IMR-90 (cell line): ENCODE measurements around the gene GH2. TPM values are rescaled to one million over a fixed set of nuclear protein-coding genes. Genes with fewer than 3 reads are reported as not detected.

Source experiments
- ATAC-seq: fragments of 200-7000 bp; cut with Tn5 transposase; 2 replicates; pipeline ENCODE4 v1.9.1; 2020; ENCODE audit warnings: low read depth, mild to moderate bottlenecking, moderate library complexity
- BruUV-seq: library from RNA; stranded (reverse); fragments of 400-500 nt; replicated peaks from 2 replicates; lab custom pipeline; 2021; lab: Mats Ljungman, UMichigan
- CTCF ChIA-PET: fragments of 300-600 bp; formaldehyde crosslinking; extraction: SDS; loops from one replicate; lab custom pipeline; 2021; ENCODE audit warnings: antibody characterized with exemption; lab: Yijun Ruan, JAX
- POLR2A ChIA-PET: fragments of 300-600 bp; sonication (Branson Sonifier 250); formaldehyde crosslinking; loops from one replicate; lab custom pipeline; 2022; ENCODE audit warnings: antibody characterized with exemption; ENCODE audit not compliant: unreplicated experiment; lab: Charles Lee
- DNase-seq: peaks from one replicate; pipeline ENCODE4 v3.0.0; 2013
- H2AFZ ChIP-seq: replicated peaks from 2 replicates; pipeline ENCODE3; 2013; ENCODE audit warnings: low read length, mild to moderate bottlenecking; ENCODE audit not compliant: poor library complexity
- H2AK5ac ChIP-seq: 2 replicates; pipeline ENCODE4 v1.6.1; 2013; ENCODE audit warnings: low read depth, low read length, inconsistent platforms
- H2AK9ac ChIP-seq: replicated peaks from 2 replicates; pipeline ENCODE3; 2013; ENCODE audit warnings: mild to moderate bottlenecking, low read depth, low read length, moderate library complexity; ENCODE audit not compliant: poor library complexity
- H2BK120ac ChIP-seq: 2 replicates; pipeline ENCODE4 v1.6.1; 2013; ENCODE audit warnings: low read depth, low read length, inconsistent platforms
- H2BK15ac ChIP-seq: 3 replicates; pipeline ENCODE4 v1.6.1; 2013; ENCODE audit warnings: low read depth, low read length, inconsistent platforms
- H2BK20ac ChIP-seq: 2 replicates; pipeline ENCODE4 v1.6.1; 2013; ENCODE audit warnings: low read depth, mild to moderate bottlenecking, inconsistent platforms, low read length, moderate library complexity
- H2BK5ac ChIP-seq: 2 replicates; pipeline ENCODE4 v1.6.1; 2013; ENCODE audit warnings: mild to moderate bottlenecking, low read depth, low read length, inconsistent platforms; ENCODE audit not compliant: poor library complexity, severe bottlenecking
- H3K14ac ChIP-seq: replicated peaks from 2 replicates; pipeline ENCODE4 v1.6.1; 2013; ENCODE audit warnings: low read depth, low read length, inconsistent platforms
- H3K18ac ChIP-seq: 2 replicates; pipeline ENCODE4 v1.6.1; 2013; ENCODE audit warnings: low read depth, low read length, control low read depth
- H3K23ac ChIP-seq: 2 replicates; pipeline ENCODE4 v1.6.1; 2013; ENCODE audit warnings: low read depth, low read length, inconsistent platforms
- H3K27ac ChIP-seq: 2 replicates; pipeline ENCODE4 v1.5.1; 2013; ENCODE audit warnings: mild to moderate bottlenecking, control low read depth, low read length; ENCODE audit not compliant: insufficient read depth
- H3K27me3 ChIP-seq: 2 replicates; pipeline ENCODE4 v1.6.1; 2013; ENCODE audit warnings: low read length; ENCODE audit not compliant: control insufficient read depth, insufficient read depth
- H3K36me3 ChIP-seq: 2 replicates; pipeline ENCODE4 v1.6.1; 2013; ENCODE audit warnings: low read length, mixed read lengths; ENCODE audit not compliant: control insufficient read depth, insufficient read depth
- H3K4ac ChIP-seq: 2 replicates; pipeline ENCODE4 v1.6.1; 2013; ENCODE audit warnings: low read depth, low read length, inconsistent platforms
- H3K4me1 ChIP-seq: 2 replicates; pipeline ENCODE4 v1.6.1; 2013; ENCODE audit warnings: low read length, mixed read lengths; ENCODE audit not compliant: control insufficient read depth, insufficient read depth
- H3K4me2 ChIP-seq: 2 replicates; pipeline ENCODE4 v1.6.1; 2013; ENCODE audit warnings: low read depth, mild to moderate bottlenecking, control low read depth, low read length, moderate library complexity
- H3K4me3 ChIP-seq: 2 replicates; pipeline ENCODE4 v1.5.1; 2013; ENCODE audit warnings: low read depth, mild to moderate bottlenecking, control low read depth, low read length, moderate library complexity; ENCODE audit not compliant: insufficient read depth
- H3K56ac ChIP-seq: 2 replicates; pipeline ENCODE4 v1.6.1; 2013; ENCODE audit warnings: low read length, inconsistent platforms; ENCODE audit not compliant: insufficient read depth; ENCODE audit errors: extremely low read depth
- H3K79me1 ChIP-seq, 2 experiments: 2 replicates each; pipeline ENCODE4 v1.6.1; 2013; ENCODE audit warnings: low read length in 2 of 2, inconsistent platforms in 1 of 2, low read depth in 1 of 2
- H3K9ac ChIP-seq: 2 replicates; pipeline ENCODE4 v1.6.1; 2013; ENCODE audit warnings: low read depth, low read length, control low read depth
- H3K9me1 ChIP-seq: 2 replicates; pipeline ENCODE4 v1.6.1; 2013; ENCODE audit warnings: low read length, inconsistent platforms; ENCODE audit not compliant: insufficient read depth
- H3K9me3 ChIP-seq: 2 replicates; pipeline ENCODE4 v1.6.1; 2013; ENCODE audit warnings: low read length; ENCODE audit not compliant: control insufficient read depth, insufficient read depth
- H4K20me1 ChIP-seq: 2 replicates; pipeline ENCODE4 v1.6.1; 2013; ENCODE audit warnings: low read length, inconsistent platforms; ENCODE audit not compliant: insufficient read depth
- H4K5ac ChIP-seq: 2 replicates; pipeline ENCODE4 v1.6.1; 2013; ENCODE audit warnings: mild to moderate bottlenecking, low read depth, low read length, control low read depth
- H4K8ac ChIP-seq, 2 experiments: 2 replicates each; pipeline ENCODE4 v1.6.1; 2013; ENCODE audit warnings: low read depth in 2 of 2, low read length in 2 of 2, control low read depth in 1 of 2, inconsistent platforms in 1 of 2
- H4K91ac ChIP-seq: 2 replicates; pipeline ENCODE4 v1.6.1; 2013; ENCODE audit warnings: low read depth, low read length, inconsistent platforms; ENCODE audit not compliant: insufficient read depth
- BHLHE40 ChIP-seq: fragments of 150-350 bp; IDR thresholded peaks from 2 replicates; pipeline ENCODE4 v1.6.1; 2016; ENCODE audit warnings: mild to moderate bottlenecking, low read depth, low read length
- CEBPB ChIP-seq: IDR thresholded peaks from 2 replicates; pipeline ENCODE4 v1.6.1; 2012; ENCODE audit warnings: low read depth, low read length, improper control_type of control experiment
- CHD1 ChIP-seq: IDR thresholded peaks from 2 replicates; pipeline ENCODE4 v1.6.1; 2012; ENCODE audit warnings: low read depth, low read length, improper control_type of control experiment
- FOS ChIP-seq: fragments of 150-350 bp; IDR thresholded peaks from 2 replicates; pipeline ENCODE4 v1.6.1; 2016; ENCODE audit warnings: low read depth, low read length
- MAFK ChIP-seq: IDR thresholded peaks from 2 replicates; pipeline ENCODE4 v1.6.1; 2012; ENCODE audit warnings: low read depth, low read length, improper control_type of control experiment
- MAZ ChIP-seq: IDR thresholded peaks from 2 replicates; pipeline ENCODE4 v1.6.1; 2012; ENCODE audit warnings: low read depth, mild to moderate bottlenecking, low read length, improper control_type of control experiment, moderate library complexity, borderline replicate concordance
- MXI1 ChIP-seq: IDR thresholded peaks from 2 replicates; pipeline ENCODE4 v1.6.1; 2012; ENCODE audit warnings: low read depth, mild to moderate bottlenecking, low read length, moderate library complexity, borderline replicate concordance
- NFE2L2 ChIP-seq: fragments of 150-350 bp; IDR thresholded peaks from 2 replicates; pipeline ENCODE4 v1.6.1; 2016; ENCODE audit warnings: low read depth, mild to moderate bottlenecking, low read length
- POLR2A ChIP-seq: IDR thresholded peaks from 2 replicates; pipeline ENCODE4 v1.6.1; 2012; ENCODE audit warnings: mild to moderate bottlenecking, low read depth, low read length
- RAD21 ChIP-seq: IDR thresholded peaks from 2 replicates; pipeline ENCODE4 v1.6.1; 2012; ENCODE audit warnings: low read length, improper control_type of control experiment
- RCOR1 ChIP-seq: IDR thresholded peaks from 2 replicates; pipeline ENCODE4 v1.6.1; 2012; ENCODE audit warnings: mild to moderate bottlenecking, low read length, improper control_type of control experiment; ENCODE audit not compliant: insufficient replicate concordance
- RFX5 ChIP-seq: IDR thresholded peaks from 2 replicates; pipeline ENCODE4 v1.8.0; 2012; ENCODE audit warnings: low read depth, mild to moderate bottlenecking, low read length, moderate library complexity
- SMC3 ChIP-seq: fragments of 150-350 bp; IDR thresholded peaks from 2 replicates; pipeline ENCODE4 v1.6.1; 2016; ENCODE audit warnings: low read depth, mild to moderate bottlenecking, antibody characterized with exemption, low read length, moderate library complexity
- WGBS, 2 experiments: methylation state at CpG; one replicate each; pipeline versions ENCODE4 v1.1.5 to v1.1.7; 2013; ENCODE audit warnings: missing lambda C conversion rate in 2 of 2; ENCODE audit not compliant: insufficient read length in 1 of 2; ENCODE audit errors: extremely low coverage in 2 of 2; 5-methylcytosine and 5-hydroxymethylcytosine counted together
- dilution Hi-C: fragments of 300-500 bp; cut with HindIII; formaldehyde crosslinking; loops from one replicate; pipeline ENCODE4 v1.14.3; 2018; ENCODE audit warnings: low sequenced_read_pairs; ENCODE audit not compliant: unreplicated experiment
- in situ Hi-C: fragments of 300-500 bp; cut with MboI; formaldehyde crosslinking; loops from 3 replicates; pipeline ENCODE4 v1.14.3; 2019; ENCODE audit warnings: low sequenced_read_pairs, inconsistent platforms, mixed read lengths
- intact Hi-C: fragments of 100-400 bp; cut with micrococcal nuclease; formaldehyde crosslinking; loops from 2 replicates; pipeline ENCODE4 v1.10.0; 2022
- polyA plus RNA-seq, 3 experiments: library from polyadenylated mRNA; depleted of rRNA; stranded (reverse); fragments of >200 nt; gene quantifications; 2 replicates each; pipeline ENCODE4 v1.2.3, GENCODE V29; 2012; ENCODE audit warnings: low replicate concordance in 1 of 3
- total RNA-seq: library from RNA; depleted of rRNA; stranded (reverse); fragments of >200 nt; gene quantifications from 2 replicates; pipeline ENCODE4 v1.2.3, GENCODE V29; 2012
- TF ChIP-seq, protein P1 (sequence below): conservative IDR thresholded peaks from 2 replicates; pipeline ENCODE4 v1.5.1; 2012; ENCODE audit warnings: mild to moderate bottlenecking, low read depth, low read length, improper control_type of control experiment
- TF ChIP-seq, protein P2 (sequence below): fragments of 150-350 bp; IDR thresholded peaks from 2 replicates; pipeline ENCODE4 v1.6.1; 2017; ENCODE audit warnings: mild to moderate bottlenecking, antibody characterized with exemption, low read length, low read depth
- TF ChIP-seq, protein P3 (sequence below): fragments of 150-350 bp; IDR thresholded peaks from 2 replicates; pipeline ENCODE4 v1.6.1; 2016; ENCODE audit warnings: low read depth, mild to moderate bottlenecking, low read length, moderate library complexity, borderline replicate concordance

Gene GH2
- total and polyA plus RNA-seq, 2 of the 4 experiments (the other 2 are of a cell fraction) = not detected

DNA sequence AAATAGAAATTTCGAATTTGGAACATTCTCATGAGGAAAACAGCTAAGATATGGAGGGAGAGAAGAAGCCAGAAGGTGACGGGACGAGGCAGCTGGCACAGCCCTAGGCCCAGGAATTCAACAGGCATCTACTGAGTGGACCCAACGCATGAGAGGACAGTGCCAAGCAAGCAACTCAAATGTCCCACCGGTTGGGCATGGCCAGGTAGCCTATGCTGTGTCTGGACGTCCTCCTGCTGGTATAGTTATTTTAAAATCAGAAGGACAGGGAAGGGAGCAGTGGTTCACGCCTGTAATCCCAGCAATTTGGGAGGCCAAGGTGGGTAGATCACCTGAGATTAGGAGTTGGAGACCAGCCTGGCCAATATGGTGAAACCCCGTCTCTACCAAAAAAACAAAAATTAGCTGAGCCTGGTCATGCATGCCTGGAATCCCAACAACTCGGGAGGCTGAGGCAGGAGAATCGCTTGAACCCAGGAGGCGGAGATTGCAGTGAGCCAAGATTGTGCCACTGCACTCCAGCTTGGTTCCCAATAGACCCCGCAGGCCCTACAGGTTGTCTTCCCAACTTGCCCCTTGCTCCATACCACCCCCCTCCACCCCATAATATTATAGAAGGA lies 34.9 kb upstream of the GH2 start:
- no peak overlapping the region for H2AK5ac ChIP-seq
- no peak for TF ChIP-seq MAZ
- no peak for TF ChIP-seq RAD21
- no peak for TF ChIP-seq RFX5
- TF ChIP-seq, protein P1, sequence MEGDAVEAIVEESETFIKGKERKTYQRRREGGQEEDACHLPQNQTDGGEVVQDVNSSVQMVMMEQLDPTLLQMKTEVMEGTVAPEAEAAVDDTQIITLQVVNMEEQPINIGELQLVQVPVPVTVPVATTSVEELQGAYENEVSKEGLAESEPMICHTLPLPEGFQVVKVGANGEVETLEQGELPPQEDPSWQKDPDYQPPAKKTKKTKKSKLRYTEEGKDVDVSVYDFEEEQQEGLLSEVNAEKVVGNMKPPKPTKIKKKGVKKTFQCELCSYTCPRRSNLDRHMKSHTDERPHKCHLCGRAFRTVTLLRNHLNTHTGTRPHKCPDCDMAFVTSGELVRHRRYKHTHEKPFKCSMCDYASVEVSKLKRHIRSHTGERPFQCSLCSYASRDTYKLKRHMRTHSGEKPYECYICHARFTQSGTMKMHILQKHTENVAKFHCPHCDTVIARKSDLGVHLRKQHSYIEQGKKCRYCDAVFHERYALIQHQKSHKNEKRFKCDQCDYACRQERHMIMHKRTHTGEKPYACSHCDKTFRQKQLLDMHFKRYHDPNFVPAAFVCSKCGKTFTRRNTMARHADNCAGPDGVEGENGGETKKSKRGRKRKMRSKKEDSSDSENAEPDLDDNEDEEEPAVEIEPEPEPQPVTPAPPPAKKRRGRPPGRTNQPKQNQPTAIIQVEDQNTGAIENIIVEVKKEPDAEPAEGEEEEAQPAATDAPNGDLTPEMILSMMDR = no peak
- TF ChIP-seq RCOR1 = no peak
- no peak for TF ChIP-seq MAFK
- TF ChIP-seq MXI1 = no peak
- TF ChIP-seq NFE2L2 = no peak
- no peak for TF ChIP-seq CEBPB
- no peak for TF ChIP-seq BHLHE40
- TF ChIP-seq, protein P2, sequence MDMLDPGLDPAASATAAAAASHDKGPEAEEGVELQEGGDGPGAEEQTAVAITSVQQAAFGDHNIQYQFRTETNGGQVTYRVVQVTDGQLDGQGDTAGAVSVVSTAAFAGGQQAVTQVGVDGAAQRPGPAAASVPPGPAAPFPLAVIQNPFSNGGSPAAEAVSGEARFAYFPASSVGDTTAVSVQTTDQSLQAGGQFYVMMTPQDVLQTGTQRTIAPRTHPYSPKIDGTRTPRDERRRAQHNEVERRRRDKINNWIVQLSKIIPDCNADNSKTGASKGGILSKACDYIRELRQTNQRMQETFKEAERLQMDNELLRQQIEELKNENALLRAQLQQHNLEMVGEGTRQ = no peak
- TF ChIP-seq SMC3 = no peak
- no peak for TF ChIP-seq POLR2A
- TF ChIP-seq FOS = no peak
- no peak for TF ChIP-seq CHD1
- TF ChIP-seq, protein P3, sequence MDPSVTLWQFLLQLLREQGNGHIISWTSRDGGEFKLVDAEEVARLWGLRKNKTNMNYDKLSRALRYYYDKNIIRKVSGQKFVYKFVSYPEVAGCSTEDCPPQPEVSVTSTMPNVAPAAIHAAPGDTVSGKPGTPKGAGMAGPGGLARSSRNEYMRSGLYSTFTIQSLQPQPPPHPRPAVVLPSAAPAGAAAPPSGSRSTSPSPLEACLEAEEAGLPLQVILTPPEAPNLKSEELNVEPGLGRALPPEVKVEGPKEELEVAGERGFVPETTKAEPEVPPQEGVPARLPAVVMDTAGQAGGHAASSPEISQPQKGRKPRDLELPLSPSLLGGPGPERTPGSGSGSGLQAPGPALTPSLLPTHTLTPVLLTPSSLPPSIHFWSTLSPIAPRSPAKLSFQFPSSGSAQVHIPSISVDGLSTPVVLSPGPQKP = no peak
- ATAC-seq (no peak), DNase-seq (no peak)
- H3K4me2 ChIP-seq = no peak overlapping the region
- no peak overlapping the region for H4K5ac ChIP-seq
- no peak overlapping the region for H3K9ac ChIP-seq
- peaks cover 38% of the 10 kb centered on the region for H3K27me3 ChIP-seq
- no peak overlapping the region for H2BK5ac ChIP-seq
- POLR2A ChIA-PET = no interaction called here
- no peak overlapping the region for H3K23ac ChIP-seq
- H3K9me3 ChIP-seq = no peaks in the 10 kb centered on the region
- H2BK20ac ChIP-seq = no peak overlapping the region
- H3K79me1 ChIP-seq = no peaks in the 10 kb centered on the region
- intact Hi-C loops (loop anchor here (10.0 kb wide), 1 partner anchor 368 kb away; no protein-coding TSS in a partner anchor), dilution Hi-C loops (no loop called here), in situ Hi-C loops (loop anchor here (5.0 to 10.0 kb wide), 3 partner anchors 108 to 368 kb away; partner anchors contain the start of genes ERN1 and ICAM2)
- no peaks in the 10 kb centered on the region for H4K20me1 ChIP-seq
- no peak overlapping the region for H3K4ac ChIP-seq
- WGBS, 2 experiments = 64% methylated on average over 4 of the region's 12 CpGs; no CpG with 5 or more reads in 1 of the 2 experiments
- no peak overlapping the region for H4K91ac ChIP-seq
- no peak overlapping the region for H2AFZ ChIP-seq
- CTCF ChIA-PET = no interaction called here
- no peak overlapping the region for H3K56ac ChIP-seq
- no peak overlapping the region for H4K8ac ChIP-seq
- H3K14ac ChIP-seq = no peak overlapping the region
- no peak overlapping the region for H3K18ac ChIP-seq
- no TSS peak for BruUV-seq
- H2BK15ac ChIP-seq = no peak overlapping the region
- H2AK9ac ChIP-seq = no peak overlapping the region
- no peak overlapping the region for H3K27ac ChIP-seq
- no peak overlapping the region for H3K4me3 ChIP-seq
- no peak overlapping the region for H2BK120ac ChIP-seq
- no peaks in the 10 kb centered on the region for H3K4me1 ChIP-seq
- no peaks in the 10 kb centered on the region for H3K36me3 ChIP-seq
- H3K9me1 ChIP-seq = no peaks in the 10 kb centered on the region
